ENCODE measurements around the gene PPM1B.

The PPM1B gene

DNA sequence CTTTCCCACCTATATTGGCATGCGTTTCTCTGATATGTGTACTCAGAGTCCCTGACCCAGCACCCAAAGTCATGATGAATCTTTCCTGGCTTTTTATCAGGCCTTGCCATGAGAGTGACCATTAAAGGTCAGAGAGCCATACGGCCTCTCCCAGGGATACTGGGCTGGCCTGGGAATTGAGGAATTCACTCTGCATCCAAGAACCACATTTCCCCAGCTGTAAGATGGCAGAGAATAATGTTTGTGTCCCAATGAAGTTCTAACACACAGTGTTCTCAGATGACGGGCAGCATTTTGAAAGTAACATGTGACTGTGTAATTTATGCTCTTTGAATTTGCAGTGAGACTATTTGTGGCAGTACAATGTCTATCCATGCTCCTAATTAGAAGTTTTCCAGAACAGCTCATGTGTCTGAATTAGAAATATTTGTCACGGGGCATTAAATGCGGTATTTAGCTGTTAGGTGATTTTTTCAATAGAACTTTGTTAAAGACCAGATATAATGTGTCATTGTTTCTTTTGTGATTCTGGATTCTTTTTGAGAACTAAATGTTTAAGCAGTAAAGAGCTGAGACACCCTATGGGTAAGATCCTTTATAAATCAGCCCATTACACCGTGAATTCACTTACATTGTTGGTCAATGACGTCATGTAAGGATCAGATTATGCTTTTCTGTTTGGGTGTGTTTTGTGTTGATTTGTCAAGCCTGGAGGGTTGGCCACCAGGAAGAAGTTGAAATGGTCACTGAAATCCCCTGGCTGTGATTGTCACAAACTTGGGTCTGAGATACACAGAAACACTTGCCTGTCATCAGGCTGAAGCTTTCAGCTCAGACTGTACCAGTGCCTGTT is 99.3 kb downstream of the PPM1B start:
- no peak for DNase-seq (ENCODE audit: extremely low spot score)
- no peak for TF ChIP-seq TARDBP (IDR thresholded peaks at IDR 0.05)
- no peak for TF ChIP-seq ARNT (IDR thresholded peaks at IDR 0.05)
- TF ChIP-seq LEF1 (IDR thresholded peaks at IDR 0.05; ENCODE audit: borderline replicate concordance), result no peak
- TF ChIP-seq ELF4 (IDR thresholded peaks at IDR 0.05), result no peak
- TF ChIP-seq BHLHE40 (IDR thresholded peaks at IDR 0.05; ENCODE audit: borderline replicate concordance), result no peak
- no peak for TF ChIP-seq L3MBTL2 (conservative IDR thresholded peaks at IDR 0.05)
- TF ChIP-seq HDGF (IDR thresholded peaks at IDR 0.05; ENCODE audit: borderline replicate concordance), result no peak
- no peak for TF ChIP-seq ZNF384 (IDR thresholded peaks at IDR 0.05)
- TF ChIP-seq SUZ12 (IDR thresholded peaks at IDR 0.05), result no peak
- TF ChIP-seq FOXK2 (IDR thresholded peaks at IDR 0.05), result no peak
- ChIA-PET POLR2A (no interaction called here), CTCF (interaction anchor here (1.2 kb wide), 1 partner anchor 10 kb away, joined by 4 read pairs; no protein-coding TSS in a partner anchor)

GRCh38 chr2:44269831-44270230 is 101.2 kb downstream of the PPM1B start:
- no peak for TF ChIP-seq FOXM1 (IDR thresholded peaks at IDR 0.05; ENCODE audit: borderline replicate concordance)
- TF ChIP-seq FOXA1 (IDR thresholded peaks at IDR 0.05), result no peak
- TF ChIP-seq ELF4 (IDR thresholded peaks at IDR 0.05), result no peak
- TF ChIP-seq SP1 (IDR thresholded peaks at IDR 0.05), result no peak
- TF ChIP-seq, protein P1, sequence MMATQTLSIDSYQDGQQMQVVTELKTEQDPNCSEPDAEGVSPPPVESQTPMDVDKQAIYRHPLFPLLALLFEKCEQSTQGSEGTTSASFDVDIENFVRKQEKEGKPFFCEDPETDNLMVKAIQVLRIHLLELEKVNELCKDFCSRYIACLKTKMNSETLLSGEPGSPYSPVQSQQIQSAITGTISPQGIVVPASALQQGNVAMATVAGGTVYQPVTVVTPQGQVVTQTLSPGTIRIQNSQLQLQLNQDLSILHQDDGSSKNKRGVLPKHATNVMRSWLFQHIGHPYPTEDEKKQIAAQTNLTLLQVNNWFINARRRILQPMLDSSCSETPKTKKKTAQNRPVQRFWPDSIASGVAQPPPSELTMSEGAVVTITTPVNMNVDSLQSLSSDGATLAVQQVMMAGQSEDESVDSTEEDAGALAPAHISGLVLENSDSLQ (IDR thresholded peaks at IDR 0.05), result no peak
- TF ChIP-seq L3MBTL2 (conservative IDR thresholded peaks at IDR 0.05), result no peak
- no peak for TF ChIP-seq ARNT (IDR thresholded peaks at IDR 0.05)
- TF ChIP-seq BHLHE40 (IDR thresholded peaks at IDR 0.05; ENCODE audit: borderline replicate concordance), result no peak
- no peak for TF ChIP-seq SUZ12 (IDR thresholded peaks at IDR 0.05)
- no peak for TF ChIP-seq HDGF (IDR thresholded peaks at IDR 0.05; ENCODE audit: borderline replicate concordance)
- no peak for TF ChIP-seq LEF1 (IDR thresholded peaks at IDR 0.05; ENCODE audit: borderline replicate concordance)
- TF ChIP-seq FOXK2 (IDR thresholded peaks at IDR 0.05), result no peak
- no peak for TF ChIP-seq CTBP1 (IDR thresholded peaks at IDR 0.05; ENCODE audit: borderline replicate concordance)
- no peak for TF ChIP-seq TARDBP (IDR thresholded peaks at IDR 0.05)
- TF ChIP-seq NFRKB (IDR thresholded peaks at IDR 0.05), result no peak
- CTCF ChIA-PET, result no interaction called here
- POLR2A ChIA-PET, result no interaction called here
- no peak for DNase-seq (ENCODE audit: extremely low spot score)

GRCh38 chr2:44271296-44271695 is 102.6 kb downstream of the PPM1B start:
- CTCF ChIA-PET, result interaction anchor here (0.6 kb wide), 1 partner anchor 227 kb away, joined by 3 read pairs; no protein-coding TSS in a partner anchor
- POLR2A ChIA-PET, result no interaction called here
- TF ChIP-seq, protein P1 (IDR thresholded peaks at IDR 0.05), result no peak
- TF ChIP-seq FOXK2 (IDR thresholded peaks at IDR 0.05) (no peak), SP1 (IDR thresholded peaks at IDR 0.05) (no peak)

GRCh38 chr2:44273076-44273475 is 104.4 kb downstream of the PPM1B start:
- DNase-seq (ENCODE audit: extremely low spot score), result no peak
- TF ChIP-seq CTBP1 (IDR thresholded peaks at IDR 0.05; ENCODE audit: borderline replicate concordance) (no peak), ARNT (IDR thresholded peaks at IDR 0.05) (no peak)
- ChIA-PET POLR2A (no interaction called here), CTCF (no interaction called here)

More at GRCh38 chr2:44271296-44271695, 102.6 kb downstream of the PPM1B start:
- DNase-seq (ENCODE audit: extremely low spot score), result no peak

- no peak for DNase-seq (ENCODE audit: extremely low spot score)
- ChIA-PET CTCF (no interaction called here), POLR2A (no interaction called here)
- TF ChIP-seq LEF1 (IDR thresholded peaks at IDR 0.05; ENCODE audit: borderline replicate concordance), result no peak
- no peak for TF ChIP-seq BHLHE40 (IDR thresholded peaks at IDR 0.05; ENCODE audit: borderline replicate concordance)
- no peak for TF ChIP-seq HDGF (IDR thresholded peaks at IDR 0.05; ENCODE audit: borderline replicate concordance)
These were observed 104.9 kb downstream of the PPM1B start for GRCh38 chr2:44273596-44273995.

GRCh38 chr2:44275927-44276303 is 107.2 kb downstream of the PPM1B start:
- no peak for DNase-seq (ENCODE audit: extremely low spot score)
- CTCF ChIA-PET, result interaction anchor here (0.6 kb wide), 1 partner anchor 192 kb away, joined by 3 read pairs; no protein-coding TSS in a partner anchor
- TF ChIP-seq HDGF (IDR thresholded peaks at IDR 0.05; ENCODE audit: borderline replicate concordance) (no peak), NFRKB (IDR thresholded peaks at IDR 0.05) (no peak), FOXM1 (IDR thresholded peaks at IDR 0.05; ENCODE audit: borderline replicate concordance) (no peak), FOXK2 (IDR thresholded peaks at IDR 0.05) (no peak), ARNT (IDR thresholded peaks at IDR 0.05) (no peak), SUZ12 (IDR thresholded peaks at IDR 0.05) (no peak), CTBP1 (IDR thresholded peaks at IDR 0.05; ENCODE audit: borderline replicate concordance) (no peak), FOXA1 (IDR thresholded peaks at IDR 0.05) (no peak), SP1 (IDR thresholded peaks at IDR 0.05) (no peak), LEF1 (IDR thresholded peaks at IDR 0.05; ENCODE audit: borderline replicate concordance) (no peak), ZNF384 (IDR thresholded peaks at IDR 0.05) (no peak), ELF4 (IDR thresholded peaks at IDR 0.05) (no peak), BHLHE40 (IDR thresholded peaks at IDR 0.05; ENCODE audit: borderline replicate concordance) (no peak), TARDBP (IDR thresholded peaks at IDR 0.05) (no peak), L3MBTL2 (conservative IDR thresholded peaks at IDR 0.05) (no peak)
- TF ChIP-seq, protein P1 (IDR thresholded peaks at IDR 0.05), result no peak
- POLR2A ChIA-PET, result interaction anchor here (0.7 kb wide), 1 partner anchor 86 kb away, joined by 3 read pairs; the partner anchor contains the start of genes CAMKMT and PREPL
